ENCODE measurements around the gene SYNPO2.

GRCh38 chr4:118858779-118859178 lies 29.9 kb upstream of the SYNPO2 start:
- TF ChIP-seq MAX (IDR thresholded peaks at IDR 0.05) (no peak), CEBPB (IDR thresholded peaks at IDR 0.05) (no peak), RAD21 (IDR thresholded peaks at IDR 0.05; ENCODE audit: low read depth) (no peak), TAF1 (IDR thresholded peaks at IDR 0.05; ENCODE audit: low read depth) (no peak), TCF12 (IDR thresholded peaks at IDR 0.05; ENCODE audit: low read depth) (no peak), EGR1 (IDR thresholded peaks at IDR 0.05) (no peak), CREB1 (IDR thresholded peaks at IDR 0.05; ENCODE audit: low read depth) (no peak), EP300 (IDR thresholded peaks at IDR 0.05; ENCODE audit: borderline replicate concordance) (no peak), FOXM1 (IDR thresholded peaks at IDR 0.05; ENCODE audit: borderline replicate concordance, low read depth) (no peak), NFIC (IDR thresholded peaks at IDR 0.05) (no peak), USF1 (IDR thresholded peaks at IDR 0.05) (no peak)
- TF ChIP-seq, protein P1, sequence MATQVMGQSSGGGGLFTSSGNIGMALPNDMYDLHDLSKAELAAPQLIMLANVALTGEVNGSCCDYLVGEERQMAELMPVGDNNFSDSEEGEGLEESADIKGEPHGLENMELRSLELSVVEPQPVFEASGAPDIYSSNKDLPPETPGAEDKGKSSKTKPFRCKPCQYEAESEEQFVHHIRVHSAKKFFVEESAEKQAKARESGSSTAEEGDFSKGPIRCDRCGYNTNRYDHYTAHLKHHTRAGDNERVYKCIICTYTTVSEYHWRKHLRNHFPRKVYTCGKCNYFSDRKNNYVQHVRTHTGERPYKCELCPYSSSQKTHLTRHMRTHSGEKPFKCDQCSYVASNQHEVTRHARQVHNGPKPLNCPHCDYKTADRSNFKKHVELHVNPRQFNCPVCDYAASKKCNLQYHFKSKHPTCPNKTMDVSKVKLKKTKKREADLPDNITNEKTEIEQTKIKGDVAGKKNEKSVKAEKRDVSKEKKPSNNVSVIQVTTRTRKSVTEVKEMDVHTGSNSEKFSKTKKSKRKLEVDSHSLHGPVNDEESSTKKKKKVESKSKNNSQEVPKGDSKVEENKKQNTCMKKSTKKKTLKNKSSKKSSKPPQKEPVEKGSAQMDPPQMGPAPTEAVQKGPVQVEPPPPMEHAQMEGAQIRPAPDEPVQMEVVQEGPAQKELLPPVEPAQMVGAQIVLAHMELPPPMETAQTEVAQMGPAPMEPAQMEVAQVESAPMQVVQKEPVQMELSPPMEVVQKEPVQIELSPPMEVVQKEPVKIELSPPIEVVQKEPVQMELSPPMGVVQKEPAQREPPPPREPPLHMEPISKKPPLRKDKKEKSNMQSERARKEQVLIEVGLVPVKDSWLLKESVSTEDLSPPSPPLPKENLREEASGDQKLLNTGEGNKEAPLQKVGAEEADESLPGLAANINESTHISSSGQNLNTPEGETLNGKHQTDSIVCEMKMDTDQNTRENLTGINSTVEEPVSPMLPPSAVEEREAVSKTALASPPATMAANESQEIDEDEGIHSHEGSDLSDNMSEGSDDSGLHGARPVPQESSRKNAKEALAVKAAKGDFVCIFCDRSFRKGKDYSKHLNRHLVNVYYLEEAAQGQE (IDR thresholded peaks at IDR 0.05; ENCODE audit: low read depth) = no peak
